Measurements from ENCODE around the gene AFF2. TPM values are rescaled to one million over a fixed set of nuclear protein-coding genes. Genes with fewer than 3 reads are reported as not detected.

AFF2 gene
- total RNA-seq, 4 donors from 2014 or later: 0.27 to 0.32 TPM; not detected in 2

DNA sequence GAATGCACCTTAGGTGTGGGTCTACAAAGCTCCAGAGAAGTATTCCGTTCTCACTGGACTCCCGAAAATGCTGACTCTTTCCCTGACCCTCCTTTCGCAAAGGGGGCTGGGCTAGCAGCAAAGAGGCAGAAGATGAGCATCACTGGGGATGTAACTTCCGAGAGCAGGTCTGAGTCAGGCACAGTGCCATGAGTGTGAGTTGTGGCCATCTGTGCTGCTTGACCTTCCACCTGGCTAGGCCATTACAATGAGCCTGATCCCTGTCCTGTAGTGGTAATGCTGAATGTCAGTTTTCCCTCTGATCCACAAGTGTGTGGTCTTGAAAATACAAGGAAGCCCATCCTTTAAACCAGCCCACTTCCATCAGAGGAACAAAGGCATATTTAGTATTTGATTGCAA, 479.4 kb downstream of the AFF2 start:
- in situ Hi-C loops (cut with MboI; ENCODE audit: low pct_ligation_motif_present in 1 of 4, low pct_unique_long_range_greater_than_20kb in 1 of 4, low sequenced_read_pairs in 3 of 4): no loop called here
- 82% methylated on average over 4 of the region's 4 CpGs; no CpG with 5 or more reads in 1 of the 2 donors for WGBS, 2 donors (ENCODE audit: low coverage in 1 of 2)
- H3K4me3 ChIP-seq: no peak overlapping the region
- H3K27me3 ChIP-seq: no peaks in the 10 kb centered on the region
- DNase-seq: no peak
- intact Hi-C loops (cut with DNase I; ENCODE audit: low total_unique reads): no loop called here
- no peak for TF ChIP-seq POLR2A (IDR thresholded peaks at IDR 0.05)
- no peak for TF ChIP-seq POLR2AphosphoS5 (IDR thresholded peaks at IDR 0.05)
- TF ChIP-seq, protein P1, sequence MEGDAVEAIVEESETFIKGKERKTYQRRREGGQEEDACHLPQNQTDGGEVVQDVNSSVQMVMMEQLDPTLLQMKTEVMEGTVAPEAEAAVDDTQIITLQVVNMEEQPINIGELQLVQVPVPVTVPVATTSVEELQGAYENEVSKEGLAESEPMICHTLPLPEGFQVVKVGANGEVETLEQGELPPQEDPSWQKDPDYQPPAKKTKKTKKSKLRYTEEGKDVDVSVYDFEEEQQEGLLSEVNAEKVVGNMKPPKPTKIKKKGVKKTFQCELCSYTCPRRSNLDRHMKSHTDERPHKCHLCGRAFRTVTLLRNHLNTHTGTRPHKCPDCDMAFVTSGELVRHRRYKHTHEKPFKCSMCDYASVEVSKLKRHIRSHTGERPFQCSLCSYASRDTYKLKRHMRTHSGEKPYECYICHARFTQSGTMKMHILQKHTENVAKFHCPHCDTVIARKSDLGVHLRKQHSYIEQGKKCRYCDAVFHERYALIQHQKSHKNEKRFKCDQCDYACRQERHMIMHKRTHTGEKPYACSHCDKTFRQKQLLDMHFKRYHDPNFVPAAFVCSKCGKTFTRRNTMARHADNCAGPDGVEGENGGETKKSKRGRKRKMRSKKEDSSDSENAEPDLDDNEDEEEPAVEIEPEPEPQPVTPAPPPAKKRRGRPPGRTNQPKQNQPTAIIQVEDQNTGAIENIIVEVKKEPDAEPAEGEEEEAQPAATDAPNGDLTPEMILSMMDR (IDR thresholded peaks at IDR 0.05): no peak
- TF ChIP-seq EP300 (IDR thresholded peaks at IDR 0.05; ENCODE audit: low read depth): no peak
- no peaks in the 10 kb centered on the region for H3K36me3 ChIP-seq
- H3K27ac ChIP-seq: no peak overlapping the region
- H3K4me1 ChIP-seq: no peaks in the 10 kb centered on the region
- H3K9me3 ChIP-seq: no peaks in the 10 kb centered on the region

DNA sequence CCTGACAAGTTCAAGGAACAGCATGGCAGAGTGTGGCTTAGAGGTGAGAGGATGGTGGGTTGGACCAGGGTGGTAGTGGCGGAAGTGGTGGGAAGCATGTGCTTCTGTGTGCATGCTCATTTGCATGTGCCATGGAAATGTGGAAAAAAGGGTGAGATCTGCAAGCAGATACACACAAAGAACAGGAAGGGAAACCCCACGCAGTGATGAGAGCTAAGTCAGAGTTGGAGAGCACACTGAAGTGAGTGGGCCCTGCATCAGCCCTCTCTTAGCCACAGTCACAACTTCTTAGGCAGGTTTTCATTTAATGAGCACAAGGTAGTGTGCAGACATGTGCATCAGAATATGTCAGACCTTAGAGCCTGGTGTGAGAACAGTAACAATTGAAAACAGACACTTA, 483.8 kb downstream of the AFF2 start:
- no peaks in the 10 kb centered on the region for H3K27me3 ChIP-seq
- 66% methylated on average over 2 of the region's 2 CpGs; no CpG with 5 or more reads in 1 of the 2 donors for WGBS, 2 donors (ENCODE audit: low coverage in 1 of 2)
- DNase-seq: no peak
- TF ChIP-seq, protein P1 (IDR thresholded peaks at IDR 0.05): no peak
- TF ChIP-seq POLR2AphosphoS5 (IDR thresholded peaks at IDR 0.05): no peak
- TF ChIP-seq POLR2A (IDR thresholded peaks at IDR 0.05): no peak
- no peak for TF ChIP-seq EP300 (IDR thresholded peaks at IDR 0.05; ENCODE audit: low read depth)
- H3K4me3 ChIP-seq: no peak overlapping the region
- H3K9me3 ChIP-seq: no peaks in the 10 kb centered on the region
- no peaks in the 10 kb centered on the region for H3K36me3 ChIP-seq
- intact Hi-C loops (cut with DNase I; ENCODE audit: low total_unique reads) (no loop called here), in situ Hi-C loops (cut with MboI; ENCODE audit: low pct_ligation_motif_present in 1 of 4, low pct_unique_long_range_greater_than_20kb in 1 of 4, low sequenced_read_pairs in 3 of 4) (no loop called here)
- no peak overlapping the region for H3K27ac ChIP-seq
- H3K4me1 ChIP-seq: no peaks in the 10 kb centered on the region

DNA sequence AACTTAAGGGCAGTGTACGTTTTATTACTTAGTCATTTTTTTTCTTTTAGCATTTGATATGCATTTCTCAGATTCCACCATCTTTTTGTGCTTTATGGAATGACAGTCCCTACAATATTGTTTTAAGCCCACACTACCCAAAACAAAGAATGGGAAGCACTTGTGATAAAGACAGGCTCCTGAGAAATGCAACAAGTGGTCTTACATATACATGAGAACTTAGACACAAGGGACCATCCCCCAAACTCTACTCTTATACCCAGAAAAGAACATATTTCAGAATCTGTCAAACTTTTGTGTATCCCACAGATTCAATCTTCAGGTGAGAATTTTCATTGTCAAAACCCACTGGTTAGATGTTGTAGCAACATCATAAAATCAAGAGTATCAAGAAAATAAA, 491.1 kb downstream of the AFF2 start:
- in situ Hi-C loops (cut with MboI; ENCODE audit: low pct_ligation_motif_present in 1 of 4, low pct_unique_long_range_greater_than_20kb in 1 of 4, low sequenced_read_pairs in 3 of 4): no loop called here
- Histone ChIP-seq H3K4me1 (no peaks in the 10 kb centered on the region), H3K9me3 (no peaks in the 10 kb centered on the region), H3K27ac (no peak overlapping the region), H3K4me3 (no peak overlapping the region), H3K36me3 (no peaks in the 10 kb centered on the region), H3K27me3 (no peaks in the 10 kb centered on the region)
- TF ChIP-seq POLR2AphosphoS5 (IDR thresholded peaks at IDR 0.05): no peak
- no peak for TF ChIP-seq POLR2A (IDR thresholded peaks at IDR 0.05)
- TF ChIP-seq EP300 (IDR thresholded peaks at IDR 0.05; ENCODE audit: low read depth): no peak
- 44% methylated on average over 1 of the region's 1 CpG; no CpG with 5 or more reads in 1 of the 2 donors for WGBS, 2 donors (ENCODE audit: low coverage in 1 of 2)
- intact Hi-C loops (cut with DNase I; ENCODE audit: low total_unique reads): no loop called here
- DNase-seq: no peak

DNA sequence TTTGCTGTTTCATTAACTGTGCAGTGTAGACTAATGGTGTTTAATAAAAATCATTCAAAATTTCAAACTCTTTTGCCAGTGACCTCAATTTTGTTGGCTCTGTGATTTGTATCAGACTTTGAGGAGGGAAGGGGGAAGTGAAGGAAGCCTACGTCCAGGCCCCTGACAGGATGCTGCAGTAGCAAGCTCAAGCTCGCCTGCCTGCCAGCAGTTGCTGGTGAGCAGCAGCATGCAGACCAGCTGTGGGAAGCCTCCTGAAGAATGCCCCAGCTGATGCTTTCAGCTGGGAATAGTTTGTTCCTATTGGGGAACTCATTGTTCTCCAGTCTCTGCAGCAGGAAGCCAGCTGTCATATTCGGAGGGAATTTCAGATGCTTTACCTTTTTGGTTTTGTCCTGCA, 495.2 kb downstream of the AFF2 start:
- 79% methylated on average over 3 of the region's 3 CpGs; no CpG with 5 or more reads in 1 of the 2 donors for WGBS, 2 donors (ENCODE audit: low coverage in 1 of 2)
- no peak for DNase-seq
- in situ Hi-C loops (cut with MboI; ENCODE audit: low pct_ligation_motif_present in 1 of 4, low pct_unique_long_range_greater_than_20kb in 1 of 4, low sequenced_read_pairs in 3 of 4) (no loop called here), intact Hi-C loops (cut with DNase I; ENCODE audit: low total_unique reads) (no loop called here)
- no peaks in the 10 kb centered on the region for H3K36me3 ChIP-seq
- TF ChIP-seq POLR2AphosphoS5 (IDR thresholded peaks at IDR 0.05): no peak
- no peak for TF ChIP-seq POLR2A (IDR thresholded peaks at IDR 0.05)
- TF ChIP-seq EP300 (IDR thresholded peaks at IDR 0.05; ENCODE audit: low read depth): no peak
- TF ChIP-seq, protein P1 (IDR thresholded peaks at IDR 0.05): no peak
- H3K9me3 ChIP-seq: no peaks in the 10 kb centered on the region
- H3K27ac ChIP-seq: no peak overlapping the region
- H3K27me3 ChIP-seq: no peaks in the 10 kb centered on the region
- H3K4me1 ChIP-seq: no peaks in the 10 kb centered on the region
- no peak overlapping the region for H3K4me3 ChIP-seq

DNA sequence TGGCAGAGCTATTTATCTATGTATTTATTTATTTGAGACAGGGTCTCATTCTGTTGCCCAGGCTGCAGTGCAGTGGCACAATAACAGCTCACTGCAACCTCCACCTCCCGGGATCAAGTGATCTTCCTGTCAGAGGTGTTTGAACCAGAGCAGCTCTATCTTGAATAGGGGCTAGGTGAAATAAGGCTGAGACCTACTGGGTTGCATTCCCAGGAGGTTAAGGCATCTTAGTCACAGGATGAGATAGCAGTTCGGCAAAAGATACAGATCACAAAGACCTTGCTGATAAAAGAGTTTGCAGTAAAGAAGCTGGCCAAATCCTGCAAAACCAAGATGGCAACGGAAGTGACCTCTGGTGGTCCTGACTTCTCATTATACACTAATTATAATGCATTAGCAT, 501.9 kb downstream of the AFF2 start:
- no peak for DNase-seq
- H3K27ac ChIP-seq: no peak overlapping the region
- 76% methylated on average over 3 of the region's 3 CpGs; no CpG with 5 or more reads in 1 of the 2 donors for WGBS, 2 donors (ENCODE audit: low coverage in 1 of 2)
- no peaks in the 10 kb centered on the region for H3K36me3 ChIP-seq
- in situ Hi-C loops (cut with MboI; ENCODE audit: low pct_ligation_motif_present in 1 of 4, low pct_unique_long_range_greater_than_20kb in 1 of 4, low sequenced_read_pairs in 3 of 4) (no loop called here), intact Hi-C loops (cut with DNase I; ENCODE audit: low total_unique reads) (no loop called here)
- H3K27me3 ChIP-seq: no peaks in the 10 kb centered on the region
- H3K4me3 ChIP-seq: no peak overlapping the region
- no peaks in the 10 kb centered on the region for H3K4me1 ChIP-seq
- no peaks in the 10 kb centered on the region for H3K9me3 ChIP-seq
- TF ChIP-seq POLR2AphosphoS5 (IDR thresholded peaks at IDR 0.05): no peak
- TF ChIP-seq, protein P1 (IDR thresholded peaks at IDR 0.05): no peak
- no peak for TF ChIP-seq POLR2A (IDR thresholded peaks at IDR 0.05)
- TF ChIP-seq EP300 (IDR thresholded peaks at IDR 0.05; ENCODE audit: low read depth): no peak
